Caco-2 (cell line): ENCODE results near the gene KRTAP20-3. TPM values are rescaled to one million over a fixed set of nuclear protein-coding genes. Genes with fewer than 3 reads are reported as not detected.

Source experiments
- BruUV-seq: library from RNA; stranded (reverse); fragments of 400-500 nt; replicated peaks from 2 replicates; lab custom pipeline; 2021; lab: Mats Ljungman, UMichigan
- CTCF ChIA-PET: fragments of 300-600 bp; sonication (Branson Sonifier 250); formaldehyde crosslinking; loops from one replicate; lab custom pipeline; 2022; ENCODE audit warnings: antibody characterized with exemption; lab: Charles Lee
- POLR2A ChIA-PET: fragments of 300-600 bp; sonication (Branson Sonifier 250); formaldehyde crosslinking; loops from one replicate; lab custom pipeline; 2022; ENCODE audit warnings: antibody characterized with exemption; lab: Charles Lee
- DNase-seq, 2 experiments: peaks; one replicate each; pipeline versions ENCODE4 v3.0.0 to v3.0.0-alpha.2; 2020 to 2022
- H3K27me3 ChIP-seq: replicated peaks from 2 replicates; pipeline ENCODE4 v1.6.0; 2011; ENCODE audit warnings: low read length; ENCODE audit not compliant: control insufficient read depth, insufficient read depth
- H3K36me3 ChIP-seq: 2 replicates; pipeline ENCODE4 v1.5.1; 2011; ENCODE audit warnings: low read length; ENCODE audit not compliant: control insufficient read depth, insufficient read depth
- H3K4me1 ChIP-seq: fragments of 250-450 bp; sonication (Bioruptor Pico); 2 replicates; pipeline ENCODE4 v1.5.1; 2020; ENCODE audit warnings: mild to moderate bottlenecking
- H3K4me3 ChIP-seq: 2 replicates; pipeline ENCODE4 v1.5.1; 2011; ENCODE audit warnings: low read depth, mild to moderate bottlenecking, control low read depth, low read length
- H3K9me3 ChIP-seq: fragments of 250-450 bp; sonication (Bioruptor Pico); 2 replicates; pipeline ENCODE4 v1.5.1; 2020; ENCODE audit warnings: mild to moderate bottlenecking, moderate library complexity
- H3K27ac Mint-ChIP-seq: one replicate; pipeline ENCODE4 v1.8.0; 2022; ENCODE audit warnings: mixed read lengths; ENCODE audit not compliant: unreplicated experiment
- H3K27me3 Mint-ChIP-seq: one replicate; pipeline ENCODE4 v1.8.0; 2022; ENCODE audit warnings: mixed read lengths; ENCODE audit not compliant: insufficient read depth, unreplicated experiment
- H3K36me3 Mint-ChIP-seq: one replicate; pipeline ENCODE4 v1.8.0; 2022; ENCODE audit warnings: mild to moderate bottlenecking, mixed read lengths; ENCODE audit not compliant: insufficient read depth, unreplicated experiment
- H3K4me1 Mint-ChIP-seq: one replicate; pipeline ENCODE4 v1.8.0; 2022; ENCODE audit warnings: low read depth, mixed read lengths; ENCODE audit not compliant: unreplicated experiment
- H3K4me3 Mint-ChIP-seq: one replicate; pipeline ENCODE4 v1.8.0; 2022; ENCODE audit warnings: mild to moderate bottlenecking, moderate library complexity, mixed read lengths; ENCODE audit not compliant: unreplicated experiment
- H3K9me3 Mint-ChIP-seq: one replicate; pipeline ENCODE4 v1.8.0; 2022; ENCODE audit warnings: mixed read lengths; ENCODE audit not compliant: unreplicated experiment
- intact Hi-C: fragments of 100-400 bp; cut with micrococcal nuclease; formaldehyde crosslinking; loops from one replicate; pipeline ENCODE4 v1.10.0; 2022; ENCODE audit not compliant: unreplicated experiment
- total RNA-seq: library from RNA; stranded (reverse); gene quantifications from 2 replicates; pipeline ENCODE4 v1.2.3, GENCODE V29; 2022
- TF ChIP-seq, protein P1 (sequence below), 2 experiments: fragments of 200-600 bp in 1 of 2; IDR thresholded peaks; 1 replicate in 1 of 2; 2 replicates in 1 of 2; pipeline versions ENCODE4 v1.5.1 to v1.8.0; 2011 to 2022; ENCODE audit warnings: antibody characterized with exemption in 1 of 2, control low read depth in 1 of 2, inconsistent platforms in 1 of 2, low read depth in 1 of 2, low read length in 1 of 2, mild to moderate bottlenecking in 1 of 2, moderate library complexity in 1 of 2; ENCODE audit not compliant: insufficient read depth in 1 of 2, severe bottlenecking in 1 of 2, unreplicated experiment in 1 of 2

KRTAP20-3 gene
- total RNA-seq, 1 experiment from 2014 or later: not detected

DNA sequence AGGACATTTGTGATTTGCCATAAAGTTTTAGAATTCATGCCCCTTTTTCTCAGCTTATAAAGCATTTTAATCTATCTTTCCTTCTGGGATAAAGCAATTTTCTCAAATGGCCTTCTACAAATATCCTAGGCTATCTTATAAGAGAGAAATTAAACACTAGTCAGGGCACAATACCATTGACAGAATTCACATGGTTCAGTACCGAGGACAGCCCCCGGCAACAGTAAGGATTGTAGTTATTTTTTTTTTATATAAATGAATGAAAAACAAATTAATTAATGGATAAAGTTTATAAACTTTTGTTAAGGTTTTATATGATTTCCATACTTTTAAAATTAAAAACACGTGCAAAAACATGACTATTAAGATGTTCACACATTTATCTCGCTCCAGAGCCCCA is 14.6 kb upstream of the KRTAP20-3 start:
- Histone ChIP-seq H3K9me3 (no peaks in the 10 kb centered on the region), H3K4me1 (no peaks in the 10 kb centered on the region), H3K36me3 (no peaks in the 10 kb centered on the region), H3K4me3 (no peak overlapping the region), H3K27me3 (no peaks in the 10 kb centered on the region)
- Mint-ChIP-seq H3K4me1 (no peaks in the 10 kb centered on the region), H3K27ac (no peak overlapping the region), H3K36me3 (no peaks in the 10 kb centered on the region), H3K9me3 (no peaks in the 10 kb centered on the region), H3K27me3 (peaks cover 3% of the 10 kb centered on the region), H3K4me3 (no peak overlapping the region)
- POLR2A ChIA-PET: no interaction called here
- intact Hi-C loops: no loop called here
- CTCF ChIA-PET: no interaction called here
- TF ChIP-seq, protein P1, sequence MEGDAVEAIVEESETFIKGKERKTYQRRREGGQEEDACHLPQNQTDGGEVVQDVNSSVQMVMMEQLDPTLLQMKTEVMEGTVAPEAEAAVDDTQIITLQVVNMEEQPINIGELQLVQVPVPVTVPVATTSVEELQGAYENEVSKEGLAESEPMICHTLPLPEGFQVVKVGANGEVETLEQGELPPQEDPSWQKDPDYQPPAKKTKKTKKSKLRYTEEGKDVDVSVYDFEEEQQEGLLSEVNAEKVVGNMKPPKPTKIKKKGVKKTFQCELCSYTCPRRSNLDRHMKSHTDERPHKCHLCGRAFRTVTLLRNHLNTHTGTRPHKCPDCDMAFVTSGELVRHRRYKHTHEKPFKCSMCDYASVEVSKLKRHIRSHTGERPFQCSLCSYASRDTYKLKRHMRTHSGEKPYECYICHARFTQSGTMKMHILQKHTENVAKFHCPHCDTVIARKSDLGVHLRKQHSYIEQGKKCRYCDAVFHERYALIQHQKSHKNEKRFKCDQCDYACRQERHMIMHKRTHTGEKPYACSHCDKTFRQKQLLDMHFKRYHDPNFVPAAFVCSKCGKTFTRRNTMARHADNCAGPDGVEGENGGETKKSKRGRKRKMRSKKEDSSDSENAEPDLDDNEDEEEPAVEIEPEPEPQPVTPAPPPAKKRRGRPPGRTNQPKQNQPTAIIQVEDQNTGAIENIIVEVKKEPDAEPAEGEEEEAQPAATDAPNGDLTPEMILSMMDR (IDR thresholded peaks at IDR 0.05; ENCODE audit: insufficient read depth in 1 of 2, low read depth in 1 of 2, low read length in 1 of 2, severe bottlenecking in 1 of 2, unreplicated experiment in 1 of 2): no peak
- no TSS peak for BruUV-seq
- no peak for DNase-seq

GRCh38 chr21:30629200-30629599 is 13.5 kb upstream of the KRTAP20-3 start:
- Mint-ChIP-seq H3K27ac (no peak overlapping the region), H3K27me3 (peaks cover 3% of the 10 kb centered on the region), H3K9me3 (no peaks in the 10 kb centered on the region), H3K36me3 (no peaks in the 10 kb centered on the region), H3K4me1 (no peaks in the 10 kb centered on the region), H3K4me3 (no peak overlapping the region)
- BruUV-seq: no TSS peak
- Histone ChIP-seq H3K27me3 (no peaks in the 10 kb centered on the region), H3K4me3 (no peak overlapping the region), H3K9me3 (no peaks in the 10 kb centered on the region), H3K36me3 (no peaks in the 10 kb centered on the region), H3K4me1 (no peaks in the 10 kb centered on the region)
- POLR2A ChIA-PET: no interaction called here
- DNase-seq: no peak
- CTCF ChIA-PET: no interaction called here
- TF ChIP-seq, protein P1 (IDR thresholded peaks at IDR 0.05; ENCODE audit: insufficient read depth in 1 of 2, low read depth in 1 of 2, low read length in 1 of 2, severe bottlenecking in 1 of 2, unreplicated experiment in 1 of 2): no peak
- intact Hi-C loops: no loop called here

DNA sequence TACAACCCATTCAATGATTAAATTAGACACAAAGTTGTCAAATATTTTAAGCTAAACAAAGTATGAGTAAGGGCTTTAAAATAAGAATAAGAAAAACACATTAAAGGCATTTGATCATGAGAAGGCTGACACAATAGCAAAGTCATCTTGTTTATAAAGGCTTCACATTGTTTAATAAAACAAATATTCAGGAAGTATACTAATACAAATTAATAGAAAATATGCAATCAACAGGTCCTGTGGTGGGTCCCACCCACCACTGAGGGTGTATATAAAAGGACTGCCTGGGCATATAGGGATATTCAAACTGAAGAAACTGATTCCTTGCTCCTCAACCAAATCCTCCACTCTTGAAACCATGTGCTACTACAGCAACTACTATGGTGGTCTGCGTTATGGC is 7.8 kb upstream of the KRTAP20-3 start, which contains the start of gene KRTAP20-2:
TSS of gene KRTAP20-2 (plus strand) at position 301 of the 400 bp plus-strand sequence. CDS start at position 359, 58 bp downstream.
- no peaks in the 10 kb centered on the region for H3K9me3 Mint-ChIP-seq
- H3K9me3 ChIP-seq: no peaks in the 10 kb centered on the region
- DNase-seq: no peak
- H3K4me3 ChIP-seq: no peak within 1 kb of the TSS
- BruUV-seq: no TSS peak
- TF ChIP-seq, protein P1 (IDR thresholded peaks at IDR 0.05; ENCODE audit: insufficient read depth in 1 of 2, low read depth in 1 of 2, low read length in 1 of 2, severe bottlenecking in 1 of 2, unreplicated experiment in 1 of 2): no peak
- H3K4me3 Mint-ChIP-seq: no peak within 1 kb of the TSS
- ChIA-PET CTCF (no interaction called here), POLR2A (no interaction called here)
- peaks cover 3% of the 10 kb centered on the region for H3K27me3 Mint-ChIP-seq
- no peaks in the 10 kb centered on the region for H3K4me1 ChIP-seq
- H3K27ac Mint-ChIP-seq: no peak within 1 kb of the TSS
- H3K27me3 ChIP-seq: no peaks in the 10 kb centered on the region
- no peaks in the 10 kb centered on the region for H3K36me3 ChIP-seq
- intact Hi-C loops: no loop called here
- no peaks in the 10 kb centered on the region for H3K4me1 Mint-ChIP-seq
- H3K36me3 Mint-ChIP-seq: no peaks in the 10 kb centered on the region
